HG03064 (cell line): ENCODE measurements around the gene NCK2.
"Not testable (repeated sequence)": the region's sequence is repeated elsewhere in the genome, so short reads cannot be mapped to it uniquely, and the experiment has no call there.

Source experiments
- ATAC-seq: cut with Tn5 transposase; IDR thresholded peaks from one replicate; pipeline ENCODE4 v1.9.1; 2021; ENCODE audit warnings: low read depth; ENCODE audit not compliant: unreplicated experiment

NCK2 gene

GRCh38 chr2:105754011-105754410 is 9.3 kb downstream of the NCK2 start:
- ATAC-seq: no peak

GRCh38 chr2:105754994-105755393 is 10.3 kb downstream of the NCK2 start:
- no peak for ATAC-seq

DNA sequence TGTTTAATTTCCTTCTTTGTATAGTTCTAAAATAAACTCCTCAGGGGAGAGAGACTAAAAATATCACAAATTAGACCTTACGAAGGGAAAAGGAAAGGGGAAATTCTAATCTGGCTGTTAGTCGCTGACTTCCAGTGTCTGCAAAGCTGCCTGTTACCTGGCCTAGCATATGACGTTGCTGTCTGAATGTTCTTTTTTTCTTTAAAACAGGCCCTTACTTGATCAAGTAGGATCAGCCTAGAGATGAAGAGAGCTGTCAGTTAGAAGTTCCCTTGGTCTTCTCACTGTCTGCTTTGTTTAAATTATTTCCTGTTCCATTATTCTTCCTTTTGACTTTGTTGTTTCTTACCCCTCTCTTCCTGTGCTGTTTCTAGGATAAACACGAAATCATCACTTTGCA is 11.2 kb downstream of the NCK2 start:
- ATAC-seq: no peak

GRCh38 chr2:105756435-105756834 is 11.7 kb downstream of the NCK2 start:
- ATAC-seq: no peak

DNA sequence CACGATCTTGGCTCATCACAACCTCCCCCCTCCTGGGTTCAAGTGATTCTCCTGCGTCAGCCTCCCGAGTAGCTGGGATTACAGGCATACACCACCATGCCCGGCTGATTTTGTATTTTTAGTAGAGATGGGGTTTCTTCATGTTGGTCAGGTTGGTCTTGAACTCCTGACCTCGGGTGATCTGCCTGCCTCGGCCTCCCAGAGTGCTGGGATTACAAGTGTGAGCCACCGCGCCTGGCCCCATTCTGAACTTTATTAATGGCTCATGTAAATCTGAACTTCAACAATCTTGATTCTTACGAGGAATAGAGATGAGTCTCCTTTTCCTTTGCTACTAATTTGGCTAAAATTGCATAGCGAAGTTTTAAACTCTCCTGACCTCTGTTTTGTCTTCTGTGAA is 12.2 kb downstream of the NCK2 start:
- not testable (repeated sequence) for ATAC-seq

- no peak for ATAC-seq
These were observed 12.7 kb downstream of the NCK2 start for GRCh38 chr2:105757433-105757832.

DNA sequence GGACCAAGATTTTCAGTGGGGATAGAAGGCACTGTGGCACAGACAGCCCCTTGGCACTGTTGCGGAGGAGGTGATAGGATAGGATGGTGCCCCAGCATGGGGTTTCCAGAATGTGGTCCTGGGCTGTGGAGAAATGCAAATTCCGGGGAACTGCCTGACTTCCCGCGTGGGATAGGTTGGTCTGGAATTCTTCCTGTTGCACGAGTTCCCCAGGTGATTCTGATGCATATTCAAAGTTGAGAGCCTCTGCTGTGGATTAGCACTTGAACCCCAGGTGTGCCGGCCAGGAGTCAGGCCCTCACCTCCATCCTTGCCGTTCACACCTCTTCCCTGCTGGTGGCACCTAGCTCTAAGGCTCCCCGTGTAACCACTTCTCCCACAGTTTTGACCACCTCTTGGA is 15.5 kb downstream of the NCK2 start:
- ATAC-seq: no peak

DNA sequence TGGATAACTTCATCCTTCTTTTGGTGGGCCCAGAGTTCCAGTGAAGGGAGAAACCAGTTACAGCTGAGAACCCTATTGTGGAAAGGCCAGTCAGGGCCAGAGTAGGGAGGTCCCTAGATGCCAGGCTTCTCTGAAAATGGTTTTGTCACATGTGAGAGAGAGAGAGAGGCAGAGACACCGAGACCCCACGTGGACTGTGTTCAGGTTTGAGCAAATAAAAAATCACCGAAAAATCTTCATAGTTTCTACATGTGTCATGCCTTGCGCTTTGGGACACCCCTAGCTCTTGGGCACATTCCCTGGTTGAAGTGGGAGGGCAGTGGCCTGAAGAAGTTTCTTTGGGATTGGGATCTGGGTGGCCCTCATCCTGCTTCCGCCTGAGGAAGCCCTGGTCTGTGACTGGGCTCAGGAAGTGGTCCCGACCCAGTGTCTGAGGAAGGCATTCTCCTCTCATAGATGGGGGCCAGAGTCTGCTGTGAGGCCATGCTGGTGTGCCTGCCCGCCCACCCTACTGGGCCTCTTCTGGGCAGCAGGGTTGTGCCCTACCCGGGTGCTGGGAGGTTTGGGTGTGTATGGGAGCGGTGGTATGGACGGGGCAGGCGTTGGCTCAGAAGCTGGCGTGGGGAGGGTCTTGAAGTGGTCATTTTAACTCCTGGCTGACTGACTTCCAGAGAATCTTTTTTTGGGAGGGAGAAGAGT is 16.1 kb downstream of the NCK2 start:
- ATAC-seq: no peak

GRCh38 chr2:105761931-105762515 is 17.3 kb downstream of the NCK2 start:
- no peak for ATAC-seq

- no peak for ATAC-seq
These were observed 18.4 kb downstream of the NCK2 start for GRCh38 chr2:105763076-105763475.

- no peak for ATAC-seq
These were observed 19.3 kb downstream of the NCK2 start for GRCh38 chr2:105764059-105764458.

DNA sequence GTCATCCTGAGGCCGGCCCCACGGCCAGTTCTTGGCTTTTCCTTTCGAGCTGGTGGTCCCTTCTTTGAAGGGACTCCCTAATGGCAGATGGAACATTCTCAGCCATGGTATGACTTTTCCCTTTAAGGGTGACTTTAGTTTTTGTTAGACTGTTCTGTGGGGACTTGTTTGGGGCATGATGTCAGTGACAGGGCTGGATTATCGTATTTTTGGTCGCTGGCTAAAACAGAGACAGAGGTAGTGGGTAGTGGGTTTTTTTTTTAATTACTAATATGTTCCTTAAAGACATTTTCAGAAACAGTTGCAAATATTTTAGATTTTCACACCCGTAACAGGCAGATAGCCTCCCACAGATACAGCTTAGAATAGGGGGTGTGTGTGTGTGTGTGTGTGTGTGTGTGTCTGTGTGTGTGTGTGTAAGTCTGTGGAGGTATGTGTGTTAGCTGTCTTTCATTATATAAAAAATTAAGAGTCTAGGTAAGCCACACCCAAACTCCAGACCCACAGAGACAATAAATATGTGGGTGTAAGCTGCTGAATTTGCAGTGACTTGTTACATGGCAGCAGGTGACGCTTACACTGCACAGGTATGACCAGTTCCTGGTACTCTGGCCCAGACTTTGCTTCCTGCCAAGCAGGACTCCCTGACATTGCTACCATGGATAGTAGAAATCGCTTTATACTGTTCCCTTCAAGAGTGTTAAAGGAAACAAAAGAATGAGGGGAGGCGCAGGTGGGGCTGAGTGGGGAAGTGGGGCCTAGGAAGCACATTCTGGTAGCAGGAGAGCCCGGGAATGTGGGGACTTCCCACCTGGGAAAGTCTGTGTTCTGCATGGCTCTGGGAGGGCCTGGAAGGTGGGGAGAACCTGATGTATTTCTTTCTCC is 20.9 kb downstream of the NCK2 start:
- no peak for ATAC-seq

DNA sequence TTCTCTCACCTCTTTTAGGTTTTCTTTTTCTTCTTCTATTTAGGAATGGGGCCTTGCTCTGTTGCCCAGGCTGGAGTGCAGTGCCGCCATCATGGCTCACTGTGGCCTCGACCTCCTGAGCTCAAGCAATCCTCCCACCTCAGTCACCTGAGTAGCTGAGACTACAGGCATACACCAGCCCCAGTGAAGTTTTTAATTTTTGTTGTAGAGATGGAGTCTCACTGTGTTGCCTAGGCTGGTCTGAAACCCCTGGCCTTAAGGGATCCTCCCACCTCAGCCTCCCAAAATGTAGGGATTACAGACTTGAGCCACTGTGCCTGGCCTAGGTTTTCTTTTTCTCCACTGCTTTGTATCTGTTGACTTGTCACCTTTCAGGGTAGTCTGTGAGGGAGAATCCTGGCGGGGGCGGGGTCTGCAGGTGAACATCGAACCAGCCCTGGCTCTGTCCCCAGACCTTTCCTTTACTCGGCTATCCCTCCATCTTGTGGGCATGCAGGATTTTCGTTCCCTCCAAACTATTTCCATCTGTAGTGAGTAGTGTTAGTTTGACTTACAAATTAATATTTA is 21.7 kb downstream of the NCK2 start:
- ATAC-seq: no peak

- ATAC-seq: no peak
These were observed 23.5 kb downstream of the NCK2 start for GRCh38 chr2:105768176-105768575.

DNA sequence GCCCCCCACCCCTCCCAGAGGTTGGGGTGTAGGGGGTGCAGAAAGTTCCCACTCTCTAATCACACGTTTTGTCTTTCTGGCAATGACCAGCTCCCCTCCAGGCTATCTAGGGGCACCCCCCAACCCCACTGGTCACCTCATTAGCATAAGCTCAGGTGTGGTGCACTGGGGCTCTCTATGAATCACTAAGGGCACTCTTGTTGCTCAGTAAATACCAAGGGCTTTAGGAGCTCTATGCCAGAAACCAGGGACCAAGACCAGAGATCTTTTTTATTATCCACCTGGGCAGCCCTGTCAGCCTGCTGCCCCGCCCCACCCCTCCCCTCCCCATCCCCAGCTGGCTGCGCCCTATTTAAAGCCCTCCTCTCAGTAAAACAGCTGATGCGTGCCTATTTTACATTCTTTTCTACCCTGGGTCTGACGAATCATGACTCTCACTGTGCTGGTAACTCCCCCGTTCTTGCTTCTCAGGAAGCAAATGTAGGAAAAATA is 24.3 kb downstream of the NCK2 start:
- ATAC-seq: no peak

GRCh38 chr2:105769504-105769903 is 24.8 kb downstream of the NCK2 start:
- ATAC-seq: no peak

DNA sequence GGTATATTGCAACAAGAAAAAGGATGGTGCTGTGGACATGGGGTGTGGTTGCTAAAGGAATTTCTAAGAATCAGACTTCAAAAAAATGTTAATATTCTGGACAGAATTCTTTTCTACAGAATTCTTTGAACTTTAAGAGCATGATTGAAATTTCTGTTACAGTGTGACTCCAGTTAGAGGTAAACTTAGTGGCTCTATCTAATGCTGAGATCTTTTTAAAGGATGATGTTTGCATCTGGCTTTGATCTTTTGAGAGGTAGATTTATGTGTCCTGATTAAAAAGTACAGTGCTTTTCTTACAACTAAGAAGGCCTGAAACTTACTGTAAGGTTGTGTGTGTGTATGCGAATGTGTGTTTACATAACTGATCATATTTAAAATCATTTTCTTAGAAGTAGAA is 25.4 kb downstream of the NCK2 start:
- ATAC-seq: no peak

DNA sequence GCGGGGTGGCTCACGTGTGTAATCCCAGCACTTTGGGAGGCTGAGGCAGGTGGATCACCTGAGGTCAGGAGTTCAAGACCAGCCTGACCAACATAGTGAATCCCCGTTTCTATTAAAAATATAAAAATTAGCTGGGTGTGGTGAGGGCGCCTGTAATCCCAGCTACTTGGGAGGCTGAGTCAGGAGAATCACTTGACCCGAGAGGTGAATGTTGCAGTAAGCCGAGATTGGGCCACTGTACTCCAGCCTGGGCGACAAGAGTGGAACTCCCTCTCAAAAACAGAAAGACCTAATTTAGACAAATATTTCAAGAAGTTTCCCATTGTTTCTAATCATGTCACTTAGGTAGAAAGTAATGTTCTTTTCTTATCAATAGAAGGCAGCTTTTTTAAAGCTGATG is 26.6 kb downstream of the NCK2 start:
- ATAC-seq: not testable (repeated sequence)

DNA sequence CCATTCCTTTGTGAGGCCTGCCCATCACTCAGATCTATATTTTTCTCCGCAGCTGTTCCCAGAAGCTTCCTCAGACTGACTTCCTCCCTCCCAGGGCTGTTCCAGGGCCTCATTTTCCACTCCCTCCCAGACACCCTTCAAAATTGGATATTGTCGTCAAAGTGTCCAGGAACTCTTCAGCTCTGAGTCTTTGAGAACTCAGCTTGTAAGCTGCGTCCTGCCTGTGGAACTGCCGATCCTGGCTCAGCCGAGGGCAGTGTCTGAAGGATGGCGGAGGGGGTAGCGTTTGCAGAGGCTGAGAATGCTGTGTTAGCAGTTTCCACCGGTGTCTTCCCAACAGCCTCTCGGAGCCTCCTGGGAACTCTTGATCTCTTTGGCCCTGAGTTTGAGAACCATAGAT is 27.1 kb downstream of the NCK2 start:
- ATAC-seq: no peak

DNA sequence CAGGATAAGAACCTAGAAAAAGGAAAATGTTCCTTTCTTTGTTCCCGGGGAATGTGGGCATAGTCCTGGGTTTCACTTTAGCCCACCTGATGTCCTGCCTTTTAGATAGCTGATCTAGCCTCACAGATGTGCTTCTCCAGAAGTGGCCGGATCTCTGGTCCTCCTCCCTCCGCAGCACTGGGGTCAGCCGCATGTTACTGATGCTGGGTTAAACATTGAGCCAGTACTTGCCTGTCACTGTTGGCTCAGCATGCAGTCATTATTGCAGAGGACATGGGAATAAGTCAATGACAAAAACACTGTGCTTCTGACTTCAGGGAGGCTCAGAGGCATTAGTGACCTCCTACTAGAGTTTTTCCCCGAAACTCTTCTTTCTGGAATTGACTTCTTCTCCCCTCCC is 27.6 kb downstream of the NCK2 start:
- no peak for ATAC-seq

DNA sequence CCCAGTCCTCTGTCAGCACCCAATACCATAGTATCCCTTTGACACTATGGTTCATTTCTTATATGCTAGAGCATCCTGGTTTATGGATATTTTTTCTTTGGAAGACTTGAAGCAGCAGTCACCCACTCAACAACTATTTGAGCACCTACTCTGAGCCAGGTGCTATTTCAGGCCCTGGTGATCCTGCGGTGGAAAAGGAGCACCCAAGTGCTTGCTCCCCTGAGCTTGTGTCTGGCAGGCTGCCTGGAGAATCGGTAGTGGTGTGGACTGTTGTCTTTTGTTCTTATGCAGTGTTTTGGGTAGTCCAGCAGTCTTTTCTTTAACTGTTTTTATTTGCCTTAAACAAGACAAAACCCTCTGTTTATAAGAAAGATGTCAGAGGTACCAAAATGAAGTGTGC is 28.9 kb downstream of the NCK2 start:
- ATAC-seq: no peak
